ENCODE results near the gene INF2.
"Not testable (repeated sequence)": the region's sequence is repeated elsewhere in the genome, so short reads cannot be mapped to it uniquely, and the experiment has no call there.

INF2 gene

DNA sequence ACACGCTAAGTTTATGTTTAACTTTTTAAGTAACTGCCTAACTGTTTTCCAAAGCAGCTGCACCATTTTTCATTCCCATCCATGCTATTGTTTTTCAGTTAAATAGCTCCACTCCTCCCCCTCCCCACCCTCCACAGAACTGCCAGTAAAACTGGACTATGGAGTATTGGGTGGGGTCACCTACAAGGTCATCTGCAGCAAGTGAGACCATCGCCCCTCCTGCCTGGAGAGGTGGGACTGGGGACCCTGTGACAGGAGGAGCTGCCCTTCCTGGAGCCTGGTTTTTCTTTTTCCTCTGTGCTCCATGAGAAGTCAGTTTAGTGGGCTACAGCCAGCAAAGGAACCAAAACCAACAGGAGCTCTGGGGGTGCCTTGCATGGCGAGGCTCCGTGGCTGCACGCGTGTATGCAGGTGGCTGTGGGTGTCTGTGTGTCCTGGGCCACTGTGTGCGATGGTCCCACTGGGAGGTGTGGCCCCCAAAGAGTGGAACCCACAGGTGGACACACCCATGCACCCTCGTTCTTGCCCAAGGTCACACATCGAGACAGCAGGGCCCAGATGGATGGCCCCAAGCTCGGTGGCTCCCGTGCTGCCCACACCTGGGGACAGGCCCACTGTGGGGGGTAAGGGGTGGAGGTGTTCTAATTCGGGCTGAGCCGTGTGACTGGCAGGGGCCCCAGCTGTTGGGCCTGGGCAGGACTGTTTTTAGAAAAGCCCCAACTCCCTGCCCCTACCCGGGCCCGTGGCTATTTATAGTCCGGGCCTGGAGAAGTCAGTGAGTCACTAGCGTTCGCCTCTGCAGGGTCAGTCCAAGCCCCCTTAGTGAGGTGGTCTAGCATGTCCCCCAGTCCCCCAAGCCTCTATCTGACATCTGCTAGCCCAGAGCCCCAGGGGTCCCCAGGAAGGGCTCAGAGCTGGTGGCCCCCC lies 32.4 kb downstream of the INF2 start:
- DNase-seq (ENCODE audit: low read depth in 2 of 2), result no peak

DNA sequence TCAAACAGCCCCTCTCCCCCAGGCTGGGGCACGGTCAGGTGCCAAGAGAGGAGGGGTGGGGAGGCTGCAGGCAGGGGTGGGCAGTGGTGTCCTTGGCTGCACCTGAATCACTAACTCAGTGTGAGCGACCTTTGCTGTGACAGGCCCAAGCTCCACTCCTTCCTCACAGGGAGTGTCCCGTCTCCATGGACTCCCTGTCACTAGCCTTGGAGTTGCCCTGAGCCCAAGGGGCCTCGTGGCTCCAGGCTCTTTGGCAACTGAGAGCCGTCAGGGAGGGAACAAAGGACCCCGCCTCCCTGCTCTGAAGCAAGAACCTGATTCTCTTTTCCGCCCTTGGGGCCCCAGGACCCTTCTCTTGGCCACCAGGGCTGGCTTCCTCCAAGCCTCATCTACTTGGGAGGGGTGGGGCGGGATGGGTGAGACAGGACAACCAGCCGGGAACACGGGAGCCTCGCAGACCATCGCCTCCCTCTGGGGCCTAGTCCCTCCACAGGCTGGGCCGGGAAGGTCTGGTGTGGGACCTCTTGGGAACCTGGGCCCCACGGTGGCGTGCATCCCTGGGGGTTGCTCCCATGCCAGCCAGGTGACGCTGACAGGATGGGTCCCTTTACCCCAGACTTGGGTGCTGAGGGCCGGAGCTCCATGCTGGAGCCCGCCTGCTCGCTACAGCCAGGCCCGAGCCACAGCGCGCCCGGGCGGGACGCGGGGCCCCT lies 33.7 kb downstream of the INF2 start:
- no peak for DNase-seq (ENCODE audit: low read depth in 2 of 2)

DNA sequence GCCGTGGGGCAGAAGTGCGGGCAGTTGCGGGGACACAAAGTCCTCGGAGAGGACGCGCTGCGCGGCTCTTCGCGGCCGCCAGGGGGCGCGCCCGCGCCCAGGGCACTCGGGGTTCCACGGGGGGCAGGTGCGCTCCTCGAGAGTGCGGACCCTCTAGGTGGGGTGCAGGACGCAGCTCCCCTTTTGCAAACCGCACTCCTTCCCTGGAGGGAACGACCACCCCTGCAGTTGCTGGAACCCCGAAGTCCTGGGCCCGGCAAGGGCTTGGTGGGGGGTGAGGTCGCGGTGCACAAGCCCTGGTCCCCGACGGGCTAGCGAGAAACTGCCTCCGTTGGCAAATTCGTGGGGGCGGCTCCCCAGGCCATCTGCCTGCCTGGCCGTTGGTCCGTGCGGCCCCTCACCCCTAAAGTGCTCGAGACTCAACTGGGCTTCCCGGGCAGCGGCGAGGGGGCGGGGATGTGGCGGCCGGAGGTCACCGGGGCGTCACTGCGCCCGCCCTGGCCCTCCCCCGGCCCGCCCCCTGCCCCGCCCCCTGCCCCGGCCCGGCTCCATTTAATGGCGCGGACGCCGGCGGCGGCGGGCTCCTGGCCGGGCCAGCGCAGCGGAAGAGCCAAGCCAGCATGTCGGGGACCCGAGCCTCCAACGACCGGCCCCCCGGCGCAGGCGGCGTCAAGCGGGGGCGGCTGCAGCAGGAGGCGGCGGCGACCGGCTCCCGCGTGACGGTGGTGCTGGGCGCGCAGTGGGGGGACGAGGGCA lies 34.4 kb downstream of the INF2 start, which contains the start of gene ADSS1:
Gene ADSS1 (plus strand): TSS at position 579 of the 756 bp plus-strand sequence. CDS start 42 bp downstream, at position 621.
- peak in 1 of 2 donors; percentile 47 for DNase-seq (ENCODE audit: low read depth in 2 of 2)

DNA sequence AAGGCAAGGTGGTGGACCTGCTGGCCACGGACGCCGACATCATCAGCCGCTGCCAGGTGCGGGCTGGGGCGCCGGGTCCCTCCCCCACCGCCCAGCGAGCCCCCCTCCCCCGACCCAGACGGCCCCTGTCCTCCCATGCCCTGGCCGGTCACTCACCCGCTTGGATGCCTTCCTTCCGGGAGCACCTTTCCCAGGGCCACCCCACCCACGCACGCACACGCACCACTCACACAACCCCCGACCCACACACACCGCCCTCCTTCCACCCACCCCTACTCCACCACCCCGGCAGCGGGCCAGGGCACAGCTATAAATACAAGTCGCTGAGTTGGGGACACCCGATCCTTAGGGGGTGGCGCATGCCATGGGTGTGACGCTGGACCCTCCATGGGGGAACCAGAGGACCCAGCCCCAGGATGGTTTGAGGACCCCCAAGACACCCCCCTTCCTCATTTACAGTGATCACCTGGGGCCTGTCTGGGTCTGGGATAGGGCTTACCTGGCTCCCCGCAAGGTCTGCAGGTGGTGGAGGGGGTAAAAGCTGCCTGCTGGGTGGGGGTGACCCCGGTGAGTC lies 35.1 kb downstream of the INF2 start:
- DNase-seq (ENCODE audit: low read depth in 2 of 2), result no peak

DNA sequence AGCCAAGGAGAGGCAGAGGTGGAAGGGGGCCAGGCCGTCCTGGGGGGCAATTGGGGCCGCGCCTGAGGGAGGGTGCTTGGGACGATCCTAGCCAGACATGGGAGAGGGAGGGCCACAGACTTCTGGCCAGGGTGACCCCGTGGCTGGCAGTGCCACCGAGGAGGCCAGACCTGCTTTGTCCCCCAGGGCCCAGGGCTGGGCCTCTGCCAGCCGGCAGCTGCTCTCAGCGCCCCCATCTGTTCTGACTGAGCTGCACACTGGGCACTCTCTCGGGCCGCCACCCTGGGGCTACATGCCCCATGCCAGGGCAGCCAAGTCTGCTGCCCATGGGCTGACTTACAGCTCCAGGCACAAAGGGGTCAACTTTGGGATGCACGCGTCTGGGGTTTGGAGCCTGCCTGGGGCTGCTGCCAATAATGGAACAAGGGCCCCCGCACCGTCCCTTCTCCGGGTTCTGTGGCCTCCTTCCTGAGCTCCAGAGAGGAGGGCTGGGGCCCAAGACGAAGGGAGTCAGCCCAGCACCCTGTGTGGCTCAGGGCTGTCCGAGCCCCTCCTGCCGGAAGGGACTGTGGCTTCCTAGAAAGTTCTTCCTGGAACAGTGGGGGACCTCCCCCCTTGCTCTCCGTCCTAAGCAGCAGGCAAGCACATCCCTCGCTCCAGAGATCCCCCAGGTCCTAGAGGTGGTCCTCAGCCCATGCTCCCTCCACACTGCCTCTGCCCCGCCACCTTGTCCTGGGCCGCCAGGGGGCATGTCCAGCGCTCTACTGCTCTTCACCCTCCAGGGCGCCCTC lies 35.8 kb downstream of the INF2 start:
- DNase-seq (ENCODE audit: low read depth in 2 of 2), result no peak

DNA sequence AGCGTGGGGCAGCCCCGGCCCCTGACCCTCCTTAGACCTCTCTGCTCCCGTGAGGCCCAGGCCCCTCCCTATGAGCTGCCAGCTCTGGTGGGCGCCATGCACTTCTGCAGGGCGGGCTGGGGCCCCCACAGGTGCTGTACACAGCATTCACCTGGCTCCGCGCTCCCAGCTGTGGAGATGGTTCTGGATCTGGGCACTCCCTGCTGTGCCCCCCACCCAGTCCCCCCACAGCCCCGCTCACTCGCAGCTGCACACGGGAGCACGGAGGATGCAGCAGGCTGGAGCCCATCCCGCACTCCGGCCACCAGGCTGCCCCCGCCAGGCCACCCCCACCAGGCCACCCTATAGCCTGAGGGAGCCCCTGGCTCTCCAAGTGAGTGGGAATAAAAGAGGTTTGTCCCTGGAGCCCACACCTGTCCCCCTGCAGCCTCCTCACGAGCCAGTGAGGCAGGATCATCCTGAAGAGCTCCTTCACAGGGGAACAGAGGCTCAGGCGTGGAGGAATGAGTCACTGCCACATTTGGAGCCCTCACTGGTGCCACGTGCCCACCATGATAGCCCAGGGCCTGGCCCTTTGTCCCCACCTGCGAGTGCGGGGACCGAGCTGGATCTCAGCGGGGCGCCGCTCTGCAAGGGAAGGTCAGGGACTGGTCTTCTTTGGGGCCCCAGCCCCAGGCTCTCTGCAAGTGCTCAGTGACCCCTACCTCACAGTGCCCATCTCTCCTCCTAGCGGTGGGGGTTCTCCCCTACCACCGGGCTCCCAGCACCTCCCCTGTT lies 36.5 kb downstream of the INF2 start:
- no peak for DNase-seq (ENCODE audit: low read depth in 2 of 2)

DNA sequence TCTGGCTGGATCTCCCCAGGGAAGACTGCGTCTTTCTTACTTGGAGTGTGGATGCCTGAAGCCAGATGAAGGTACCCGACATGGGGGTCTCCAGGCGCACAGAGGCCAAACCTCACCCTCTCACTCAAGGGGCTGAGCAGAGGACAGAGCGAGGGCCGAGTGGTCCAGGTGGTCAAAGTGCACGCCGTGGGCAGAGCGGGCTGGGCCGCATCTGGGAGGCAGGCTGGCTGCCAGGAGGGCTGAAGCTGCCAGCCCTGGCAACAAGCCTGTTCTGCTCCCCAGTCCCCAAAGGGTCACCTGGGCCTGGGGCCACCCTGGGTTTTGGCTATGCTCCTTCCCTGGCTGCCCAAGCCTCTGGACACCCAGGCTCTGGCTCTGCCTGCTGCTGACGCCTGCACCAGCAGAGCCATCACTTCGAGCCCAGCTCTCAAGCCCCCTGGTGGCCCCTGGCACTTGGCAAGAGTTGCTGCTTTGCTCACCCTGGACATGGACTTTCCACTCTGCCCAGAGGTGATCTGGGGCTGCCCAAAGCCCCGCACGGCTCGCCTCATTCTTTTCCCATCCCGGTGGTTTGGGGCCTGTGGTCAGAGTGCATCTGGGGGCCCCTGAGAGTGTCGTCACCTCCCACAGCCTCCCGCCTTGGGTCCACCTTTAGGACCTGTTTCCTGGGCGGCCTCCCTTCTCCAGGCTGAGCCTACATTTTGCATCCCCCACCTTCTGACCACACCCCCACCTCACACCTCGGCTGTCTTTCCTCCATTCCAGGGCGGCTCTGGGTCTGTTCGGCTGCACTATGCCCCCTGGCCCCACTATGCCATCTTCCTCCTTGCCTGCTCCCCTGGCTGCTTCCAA lies 37.4 kb downstream of the INF2 start:
- DNase-seq (ENCODE audit: low read depth in 2 of 2), result no peak

DNA sequence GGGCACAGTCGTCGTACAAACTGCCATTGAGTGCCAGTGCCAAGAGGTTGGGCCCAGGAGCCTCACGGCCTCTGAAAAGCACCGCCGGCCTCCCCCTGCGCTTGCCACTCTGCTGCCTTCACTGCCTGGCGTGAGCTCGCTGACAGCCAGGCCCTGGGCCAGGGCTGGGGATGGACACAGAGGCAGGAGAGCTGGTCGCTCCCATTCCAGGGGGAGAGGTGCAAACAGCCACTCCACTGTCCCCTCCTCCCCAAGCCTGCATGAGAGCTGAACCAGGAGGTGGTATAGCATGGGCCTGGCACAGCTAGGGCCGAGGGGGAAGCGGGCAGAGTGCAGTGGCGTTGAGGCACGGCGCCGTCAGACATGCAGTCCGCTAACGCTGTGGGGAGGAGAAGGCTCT lies 39.2 kb downstream of the INF2 start:
- no peak for DNase-seq (ENCODE audit: low read depth in 2 of 2)

DNA sequence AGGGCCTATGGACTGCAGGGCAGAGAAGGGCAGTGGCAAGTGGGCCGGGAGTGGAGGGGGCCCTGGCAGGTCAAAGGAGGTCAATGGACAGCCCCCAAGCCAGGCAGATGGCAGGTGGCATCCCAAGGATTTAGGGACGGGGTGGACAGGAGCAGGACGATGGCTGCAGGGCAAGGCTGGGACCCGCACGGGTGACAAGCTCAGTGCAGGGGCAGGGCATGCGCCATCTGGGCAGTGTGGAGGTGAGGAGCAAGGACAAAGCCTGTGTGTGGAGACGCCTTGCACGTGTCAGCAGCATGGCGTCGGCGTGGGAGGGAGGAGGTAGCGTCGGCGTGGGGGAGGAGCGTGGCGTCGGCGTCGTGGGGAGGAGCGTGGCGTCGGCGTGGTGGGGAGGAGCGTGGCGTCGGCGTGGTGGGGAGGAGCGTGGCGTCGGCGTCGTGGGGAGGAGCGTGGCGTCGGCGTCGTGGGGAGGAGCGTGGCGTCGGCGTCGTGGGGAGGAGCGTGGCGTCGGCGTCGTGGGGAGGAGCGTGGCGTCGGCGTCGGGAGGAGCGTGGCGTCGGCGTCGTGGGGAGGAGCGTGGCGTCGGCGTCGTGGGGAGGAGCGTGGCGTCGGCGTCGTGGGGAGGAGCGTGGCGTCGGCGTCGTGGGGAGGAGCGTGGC lies 39.9 kb downstream of the INF2 start:
- not testable (repeated sequence) for DNase-seq (ENCODE audit: low read depth in 2 of 2)

DNA sequence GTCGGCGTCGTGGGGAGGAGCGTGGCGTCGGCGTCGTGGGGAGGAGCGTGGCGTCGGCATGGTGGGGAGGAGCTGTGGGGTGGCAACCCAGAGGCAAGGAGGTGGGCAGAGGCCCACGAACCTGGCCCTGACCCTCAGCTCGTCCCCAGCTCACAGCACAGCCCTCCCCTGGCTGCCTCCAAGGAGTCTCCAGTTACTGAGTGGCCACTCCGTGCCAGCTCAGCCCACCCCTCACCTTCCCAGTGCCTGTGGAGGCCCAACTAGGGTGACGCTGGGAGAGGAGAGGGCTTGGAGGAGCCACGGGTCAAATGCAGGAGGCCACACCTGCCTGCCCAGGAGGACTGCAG lies 40.4 kb downstream of the INF2 start:
- DNase-seq (ENCODE audit: low read depth in 2 of 2), result no peak

DNA sequence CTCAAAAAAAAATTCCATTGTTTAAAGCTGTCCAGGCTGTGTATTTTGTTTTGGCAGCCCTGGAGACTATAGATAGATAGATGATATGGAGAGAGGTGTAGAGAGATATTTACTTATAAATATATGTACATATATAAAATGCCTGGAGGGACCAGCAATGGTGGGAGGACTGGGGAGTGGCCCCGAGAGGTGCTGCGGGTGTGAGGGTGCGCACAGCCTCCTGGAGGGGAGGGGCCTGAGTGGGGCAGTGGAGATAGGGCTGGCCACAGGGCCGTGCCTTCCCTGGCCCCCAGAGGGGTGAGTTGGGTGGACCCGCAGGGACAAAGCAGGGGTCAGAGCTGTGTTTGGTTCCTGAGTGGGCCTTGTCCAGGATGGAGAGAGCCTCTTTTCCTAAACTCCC lies 41.1 kb downstream of the INF2 start:
- DNase-seq (ENCODE audit: low read depth in 2 of 2), result no peak

DNA sequence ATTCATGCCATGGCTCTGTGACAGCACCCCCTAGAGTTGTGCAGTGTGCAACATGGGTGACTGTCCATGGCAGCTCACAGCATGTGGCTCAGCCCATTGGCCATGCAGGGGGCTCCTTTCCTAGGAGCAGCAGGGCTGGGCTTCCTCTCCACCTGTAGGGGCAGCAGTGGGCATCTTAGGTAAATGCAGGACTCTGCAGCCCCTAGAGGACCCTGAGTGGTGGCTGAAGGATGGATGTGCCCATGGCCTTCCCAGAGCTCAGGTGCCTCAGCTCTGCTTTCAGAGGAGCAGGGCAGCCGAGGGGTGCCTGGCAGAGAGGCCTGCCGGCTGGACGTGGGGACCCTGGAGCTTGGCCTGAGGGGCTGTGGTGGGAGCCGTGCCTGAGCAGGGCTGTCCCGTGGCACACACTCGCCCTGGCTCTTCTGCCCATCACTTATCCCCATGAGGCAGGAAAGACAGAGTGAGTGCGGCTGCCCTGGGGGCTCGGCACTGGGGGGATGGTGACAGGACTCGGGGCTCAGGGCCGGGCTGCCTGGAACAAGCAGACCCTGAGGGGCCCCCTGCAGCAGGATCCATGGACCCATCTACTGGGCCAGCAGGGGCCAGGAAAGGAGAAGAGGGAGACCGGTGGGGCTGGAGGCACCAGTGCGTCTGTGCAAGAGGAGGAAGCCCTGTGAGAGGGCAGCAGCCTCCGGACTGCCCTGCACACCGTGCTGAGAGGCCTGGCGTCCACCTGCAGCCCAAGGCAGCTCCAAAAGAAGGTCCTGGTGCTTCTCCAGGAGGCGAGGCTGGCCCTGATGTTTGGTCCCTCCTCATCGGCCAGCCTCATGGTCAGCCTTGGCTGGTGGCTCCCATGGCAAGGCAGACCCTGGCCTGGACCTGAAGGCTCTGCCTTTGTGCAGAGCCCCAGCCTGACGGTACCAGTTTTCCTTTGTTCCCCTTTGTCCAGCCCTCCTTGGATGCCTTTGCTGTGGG lies 42.2 kb downstream of the INF2 start:
- no peak for DNase-seq (ENCODE audit: low read depth in 2 of 2)

DNA sequence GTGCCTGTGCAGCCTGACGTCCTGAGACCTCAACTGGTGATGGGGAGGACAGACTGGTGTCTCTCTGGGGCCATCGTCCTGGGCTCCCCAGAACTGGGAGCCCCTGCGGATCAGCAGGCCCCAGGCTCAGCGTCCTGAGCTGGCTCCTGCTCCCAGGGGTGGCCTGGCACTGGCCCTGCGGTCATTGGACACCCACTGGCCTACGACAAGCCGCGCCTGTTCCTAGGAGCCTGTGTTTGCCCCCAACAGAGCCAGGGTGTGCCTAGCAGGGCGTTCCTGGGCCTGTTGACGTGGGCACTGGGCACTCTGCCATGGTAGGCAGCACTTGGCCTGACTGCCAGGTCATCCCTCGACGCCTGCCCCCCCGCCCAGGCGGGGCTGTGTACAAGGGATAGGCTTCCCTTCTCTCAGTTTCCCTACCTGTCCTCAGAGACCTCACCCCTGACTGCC lies 43.0 kb downstream of the INF2 start:
- DNase-seq (ENCODE audit: low read depth in 2 of 2), result no peak

DNA sequence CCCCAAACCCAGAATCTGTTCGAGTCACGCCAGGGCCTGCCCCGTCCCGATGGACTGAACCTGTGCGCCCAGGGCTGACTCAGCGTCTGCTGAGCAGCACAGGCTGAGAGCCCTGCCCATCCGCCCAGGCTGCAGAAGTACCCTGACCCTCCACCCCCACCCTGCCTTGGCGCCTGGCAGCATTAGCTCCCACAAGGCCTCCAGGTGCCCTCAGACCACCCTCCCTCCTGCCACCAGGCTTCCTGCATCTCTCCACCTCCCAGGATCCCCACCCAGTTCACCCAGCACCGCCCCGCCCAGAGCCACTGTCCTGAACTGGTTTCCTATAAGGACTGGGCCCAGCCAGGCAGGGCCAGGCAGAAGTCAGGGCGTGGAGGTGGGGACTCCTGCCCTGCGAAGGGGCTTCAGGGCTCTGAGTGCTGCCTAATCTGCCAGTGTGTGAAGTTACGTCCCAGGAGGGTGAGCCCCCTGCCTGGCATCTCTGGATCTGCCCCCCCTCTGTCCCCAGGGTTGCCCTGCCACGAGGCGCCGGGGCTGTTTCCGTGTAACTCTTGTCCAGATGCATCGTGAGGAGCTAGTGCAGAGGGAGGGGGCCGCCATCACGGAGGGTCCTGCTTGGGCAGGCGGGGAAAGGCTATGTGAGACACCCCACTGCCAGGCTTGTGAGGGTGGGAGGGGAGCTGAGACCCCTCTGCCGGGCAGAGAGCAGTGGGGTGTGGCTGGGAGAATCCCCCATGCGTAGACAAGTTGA lies 43.7 kb downstream of the INF2 start:
- DNase-seq (ENCODE audit: low read depth in 2 of 2), result no peak

DNA sequence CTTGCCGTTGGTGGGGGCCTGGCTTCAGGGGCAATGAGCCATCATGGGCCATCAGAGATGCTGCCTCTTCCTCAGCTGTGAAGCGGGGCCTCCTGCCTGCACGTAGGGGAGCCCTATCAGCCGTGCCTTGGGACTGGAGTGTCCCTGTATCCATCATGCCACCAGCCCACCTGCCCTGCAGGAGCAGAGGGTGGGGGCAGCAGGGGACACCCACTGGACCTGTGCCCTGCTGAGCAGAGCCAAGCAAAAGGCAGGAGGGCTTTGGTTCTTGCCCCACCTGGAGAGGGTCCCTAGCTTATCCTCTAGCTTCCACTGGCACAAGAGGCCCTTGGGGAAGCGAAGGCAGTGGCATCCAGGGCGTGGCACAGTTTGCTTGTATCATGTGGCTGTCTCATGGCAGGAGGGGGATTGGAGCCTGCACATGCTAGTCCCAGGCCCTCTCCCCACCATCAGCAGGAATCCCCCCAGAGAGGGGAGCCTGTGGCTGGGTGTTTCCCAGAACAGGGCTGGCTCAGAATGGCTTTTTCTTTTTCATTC lies 44.7 kb downstream of the INF2 start:
- DNase-seq (ENCODE audit: low read depth in 2 of 2), result no peak

DNA sequence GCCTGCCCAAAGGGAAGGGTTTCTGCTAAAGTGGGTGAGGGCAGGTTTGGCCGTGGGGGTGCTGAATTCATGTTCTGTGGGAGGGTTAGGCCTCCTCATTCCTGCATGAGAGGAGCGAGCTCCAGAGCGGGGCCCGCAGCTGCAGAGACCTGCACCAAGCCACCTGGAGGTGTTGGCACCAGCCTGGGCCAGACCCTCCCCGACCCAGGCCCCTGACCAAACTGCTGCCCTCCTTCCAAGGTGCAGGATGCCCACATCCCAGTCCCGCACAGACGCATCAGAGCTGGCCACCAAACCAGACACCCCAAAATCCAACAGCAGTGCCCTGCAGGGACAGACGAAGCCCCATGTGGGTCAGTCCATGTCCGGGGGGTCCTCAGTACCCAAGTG lies 45.2 kb downstream of the INF2 start:
- no peak for DNase-seq (ENCODE audit: low read depth in 2 of 2)

Measured in stimulated activated CD4-positive, alpha-beta T cell treated with anti-CD3 and anti-CD28 coated beads, Interleukin-1b, Interleukin-23, amount 100 ng/mL, for 4 hours (primary cell).